ENCODE measurements around the gene DISC1.

- TF ChIP-seq CTCF (IDR thresholded peaks at IDR 0.05 in 2 of 3, conservative IDR thresholded peaks at IDR 0.05 in 1 of 3; ENCODE audit: borderline replicate concordance in 1 of 3, insufficient read depth in 1 of 3, low read depth in 2 of 3, low read length in 2 of 3) (no peak; a peak in 1 of 6 replicates), POLR2AphosphoS5 (IDR thresholded peaks at IDR 0.05; ENCODE audit: low read depth, low read length) (no peak)
Observed at GRCh38 chr1:231983588-231984193, 357.1 kb downstream of the DISC1 start.
